C4-2B (cell line): ENCODE measurements around the gene NEU1.
A peak's percentile ranks its signal among the peaks of the same experiment; 100 is the strongest.
"Not testable (repeated sequence)": the region's sequence is repeated elsewhere in the genome, so short reads cannot be mapped to it uniquely, and the experiment has no call there.

ENCODE experiments used
- H3K27ac ChIP-seq: fragments of 450-650 bp; 2 replicates; pipeline ENCODE4 v1.5.1; 2017
- CTCF ChIP-seq: fragments of 450-650 bp; conservative IDR thresholded peaks from 2 replicates; pipeline ENCODE4 v1.5.1; 2017; ENCODE audit warnings: mild to moderate bottlenecking
- ZFX ChIP-seq: fragments of 450-650 bp; IDR thresholded peaks from 2 replicates; pipeline ENCODE4 v1.6.1; 2017

NEU1 gene

DNA sequence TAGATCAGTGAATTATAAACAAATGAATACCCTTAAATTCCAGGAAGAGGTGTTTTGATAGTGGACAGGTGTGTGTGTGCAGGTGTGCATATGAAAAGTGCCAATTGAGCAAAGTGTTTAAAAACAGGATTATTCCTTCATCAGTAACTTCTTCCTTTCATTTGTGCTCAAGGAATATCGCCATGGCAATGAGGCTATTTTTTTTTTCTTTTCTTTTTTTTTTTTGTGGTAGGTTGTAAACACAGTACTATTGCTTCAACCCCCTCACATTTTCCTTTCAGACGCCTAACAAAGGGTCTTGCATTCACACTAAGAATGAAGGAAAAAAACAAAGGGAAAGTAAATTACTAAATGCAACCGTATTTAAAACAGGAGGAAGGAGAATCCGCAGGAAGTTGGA, 37.1 kb downstream of the NEU1 start:
- peak overlapping the region; percentile 96 for H3K27ac ChIP-seq
- no peak for TF ChIP-seq CTCF
- no peak for TF ChIP-seq ZFX

DNA sequence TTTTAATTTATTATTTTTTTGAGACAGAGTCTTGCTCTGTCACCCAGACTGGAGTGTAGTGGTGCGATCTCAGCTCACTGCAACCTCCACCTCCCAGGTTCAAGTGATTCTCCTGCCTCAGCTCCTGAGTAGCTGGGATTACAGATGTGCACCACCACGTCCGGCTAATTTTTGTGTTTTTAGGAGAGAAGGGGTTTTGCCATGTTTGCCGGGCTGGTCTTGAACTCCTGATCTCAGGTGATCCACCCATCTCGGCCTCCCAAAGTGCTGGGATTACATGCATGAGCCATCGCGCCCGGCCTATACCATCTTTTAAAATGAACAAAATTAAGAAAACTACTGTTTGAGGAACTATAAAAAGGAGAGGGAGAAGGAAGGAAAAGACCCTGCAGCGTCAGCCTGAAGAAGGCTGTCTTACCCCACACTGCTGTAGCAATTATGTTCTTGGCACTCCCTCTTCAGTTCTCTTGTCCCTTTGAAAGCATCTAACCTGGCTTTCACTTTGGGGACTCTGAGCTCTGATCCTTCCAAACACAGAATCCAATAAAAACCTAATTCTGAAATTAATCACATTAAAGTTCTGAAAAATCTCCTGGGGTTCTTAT, 38.9 kb downstream of the NEU1 start:
- peak overlapping the region; percentile 91 for H3K27ac ChIP-seq

- TF ChIP-seq ZFX (no peak), CTCF (no peak)
- peak overlapping the region; percentile 92 for H3K27ac ChIP-seq
Measured at GRCh38 chr6:31822036-31822821, 40.4 kb downstream of the NEU1 start.

DNA sequence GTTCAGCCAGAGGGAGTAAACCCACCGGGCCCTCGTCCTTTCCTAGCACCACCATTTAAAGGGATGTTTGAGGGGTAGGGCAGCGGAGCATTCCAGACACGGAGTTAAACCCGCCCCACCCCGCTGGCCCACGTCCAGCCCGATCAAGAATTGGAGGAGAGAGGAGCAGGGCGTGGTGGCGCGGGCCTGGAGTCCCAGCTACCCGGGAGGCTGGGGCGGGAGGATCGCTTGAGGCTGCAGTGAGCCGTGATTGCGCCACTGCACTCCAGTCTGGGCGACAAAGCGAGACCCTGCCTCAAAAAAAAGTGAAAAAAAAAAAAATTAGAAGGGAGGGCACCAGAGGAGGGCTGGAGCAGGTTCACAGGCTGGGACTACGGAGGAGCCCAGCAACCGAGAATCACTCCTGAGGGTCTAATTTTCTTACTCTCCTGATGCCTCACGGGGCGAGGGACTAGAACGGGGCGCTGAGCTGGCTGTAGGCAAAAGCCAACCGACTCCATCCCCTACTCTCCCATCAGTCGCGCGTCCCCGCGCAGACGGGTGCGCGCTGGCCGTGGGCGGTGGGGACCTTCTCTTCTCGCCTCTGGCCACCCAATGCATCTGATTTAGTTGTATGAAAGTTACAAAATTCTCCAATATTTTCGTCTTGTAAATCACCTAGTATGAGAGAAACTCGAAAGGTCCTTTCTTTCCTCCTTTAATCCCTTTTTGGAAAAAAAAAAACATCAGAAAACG, 41.2 kb downstream of the NEU1 start:
- H3K27ac ChIP-seq, result peak overlapping the region; percentile 92
- TF ChIP-seq CTCF, result no peak

DNA sequence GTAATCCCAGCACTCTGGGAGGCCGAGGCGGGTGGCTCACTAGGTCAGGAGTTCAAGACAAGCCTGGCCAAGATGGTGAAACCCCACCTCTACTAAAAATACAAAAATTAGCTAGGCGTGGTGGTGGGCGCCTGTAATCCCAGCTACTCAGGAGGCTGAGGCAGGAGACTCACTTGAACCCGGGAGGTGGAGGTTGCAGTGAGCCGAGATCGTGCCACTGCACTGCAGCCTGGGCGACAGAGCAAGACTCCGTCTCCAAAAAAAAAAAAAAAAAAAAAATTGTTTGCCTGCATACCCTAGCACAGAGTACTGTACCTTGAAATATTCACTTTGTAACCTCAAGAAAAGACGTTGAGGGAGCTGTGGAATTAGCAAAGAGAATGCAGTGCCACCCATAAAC, 42.2 kb downstream of the NEU1 start:
- not testable (repeated sequence) for H3K27ac ChIP-seq

GRCh38 chr6:31819871-31820299, 42.7 kb downstream of the NEU1 start:
- TF ChIP-seq CTCF (no peak), ZFX (no peak)
- H3K27ac ChIP-seq, result no peak overlapping the region

DNA sequence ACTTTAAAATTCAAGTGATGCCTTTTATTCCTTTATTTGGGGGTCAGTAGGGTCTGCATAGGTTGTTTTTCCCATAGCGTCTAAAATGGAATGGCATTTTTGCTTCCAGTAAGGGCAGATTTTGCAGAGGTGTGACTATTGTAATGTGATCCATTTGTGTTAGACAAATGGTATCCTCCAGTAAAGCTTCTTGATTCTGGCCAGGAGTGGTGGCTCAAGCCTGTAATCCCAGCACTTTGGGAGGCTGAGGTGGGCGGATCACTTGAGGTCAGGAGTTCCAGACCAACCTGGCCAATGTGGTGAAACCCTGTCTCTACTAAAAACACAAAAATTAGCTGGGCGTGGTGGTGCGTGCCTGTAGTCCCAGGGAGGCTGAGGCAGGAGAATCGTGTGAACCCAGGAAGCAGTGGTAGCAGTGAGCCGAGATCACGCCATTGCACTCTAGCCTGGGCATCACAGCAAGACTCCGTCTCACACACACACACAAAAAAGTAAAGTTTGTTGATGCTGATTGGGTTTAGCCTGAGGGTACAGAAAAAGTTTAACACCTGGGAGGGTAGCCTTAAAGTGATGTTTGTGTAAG, 44.6 kb downstream of the NEU1 start:
- not testable (repeated sequence) for H3K27ac ChIP-seq

GRCh38 chr6:31817133-31817928, 45.3 kb downstream of the NEU1 start:
- not testable (repeated sequence) for H3K27ac ChIP-seq
